HEK293T (cell line): Measurements from ENCODE around the gene CHMP1A.

Experiments
- CTCF ChIA-PET: fragments of 350-600 bp; formaldehyde crosslinking; extraction: SDS; loops from one replicate; lab custom pipeline; 2021; ENCODE audit warnings: antibody characterized with exemption, inconsistent platforms; lab: Yijun Ruan, JAX
- POLR2A ChIA-PET: fragments of 350-600 bp; formaldehyde crosslinking; extraction: SDS; loops from one replicate; lab custom pipeline; 2020; ENCODE audit warnings: antibody characterized with exemption, inconsistent platforms; lab: Yijun Ruan, JAX
- DNase-seq: peaks from one replicate; pipeline ENCODE4 v3.0.0; 2012; ENCODE audit warnings: mixed read lengths; ENCODE audit errors: extremely low spot score
- ARNT ChIP-seq: fragments of 450-650 bp; IDR thresholded peaks from 2 replicates; pipeline ENCODE4 v1.6.1; 2017; ENCODE audit warnings: mild to moderate bottlenecking
- BHLHE40 ChIP-seq: fragments of 450-650 bp; IDR thresholded peaks from 2 replicates; pipeline ENCODE4 v1.6.1; 2016; ENCODE audit warnings: mild to moderate bottlenecking, moderate library complexity, borderline replicate concordance
- CTBP1 ChIP-seq: fragments of 450-650 bp; IDR thresholded peaks from 2 replicates; pipeline ENCODE4 v1.6.1; 2016; ENCODE audit warnings: borderline replicate concordance
- ELF4 ChIP-seq: fragments of 450-650 bp; IDR thresholded peaks from 2 replicates; pipeline ENCODE4 v1.6.1; 2017; ENCODE audit warnings: antibody characterized with exemption
- FOXA1 ChIP-seq: fragments of 450-650 bp; IDR thresholded peaks from 2 replicates; pipeline ENCODE4 v1.6.1; 2016; ENCODE audit warnings: mild to moderate bottlenecking
- FOXK2 ChIP-seq: fragments of 450-650 bp; IDR thresholded peaks from 2 replicates; pipeline ENCODE4 v1.6.1; 2016; ENCODE audit warnings: mild to moderate bottlenecking
- FOXM1 ChIP-seq: fragments of 450-650 bp; IDR thresholded peaks from 2 replicates; pipeline ENCODE4 v1.6.1; 2017; ENCODE audit warnings: mild to moderate bottlenecking, borderline replicate concordance
- HDGF ChIP-seq: fragments of 450-650 bp; IDR thresholded peaks from 2 replicates; pipeline ENCODE4 v1.6.1; 2017; ENCODE audit warnings: antibody characterized with exemption, borderline replicate concordance
- L3MBTL2 ChIP-seq: fragments of 450-650 bp; conservative IDR thresholded peaks from 2 replicates; pipeline ENCODE4 v1.6.1; 2016; ENCODE audit warnings: mild to moderate bottlenecking
- LEF1 ChIP-seq: fragments of 450-650 bp; IDR thresholded peaks from 2 replicates; pipeline ENCODE4 v1.6.1; 2017; ENCODE audit warnings: mild to moderate bottlenecking, borderline replicate concordance
- NFRKB ChIP-seq: fragments of 450-650 bp; IDR thresholded peaks from 2 replicates; pipeline ENCODE4 v1.6.1; 2016; ENCODE audit warnings: mild to moderate bottlenecking, moderate library complexity
- PKNOX1 ChIP-seq: fragments of 450-650 bp; IDR thresholded peaks from 2 replicates; pipeline ENCODE4 v1.6.1; 2016
- SP1 ChIP-seq: fragments of 450-650 bp; IDR thresholded peaks from 2 replicates; pipeline ENCODE4 v1.6.1; 2017
- SUZ12 ChIP-seq: fragments of 450-650 bp; IDR thresholded peaks from 2 replicates; pipeline ENCODE4 v1.6.1; 2016; ENCODE audit warnings: mild to moderate bottlenecking
- TARDBP ChIP-seq: fragments of 450-650 bp; IDR thresholded peaks from 2 replicates; pipeline ENCODE4 v1.6.1; 2016
- ZNF384 ChIP-seq: fragments of 450-650 bp; IDR thresholded peaks from 2 replicates; pipeline ENCODE4 v1.6.1; 2016

The CHMP1A gene

DNA sequence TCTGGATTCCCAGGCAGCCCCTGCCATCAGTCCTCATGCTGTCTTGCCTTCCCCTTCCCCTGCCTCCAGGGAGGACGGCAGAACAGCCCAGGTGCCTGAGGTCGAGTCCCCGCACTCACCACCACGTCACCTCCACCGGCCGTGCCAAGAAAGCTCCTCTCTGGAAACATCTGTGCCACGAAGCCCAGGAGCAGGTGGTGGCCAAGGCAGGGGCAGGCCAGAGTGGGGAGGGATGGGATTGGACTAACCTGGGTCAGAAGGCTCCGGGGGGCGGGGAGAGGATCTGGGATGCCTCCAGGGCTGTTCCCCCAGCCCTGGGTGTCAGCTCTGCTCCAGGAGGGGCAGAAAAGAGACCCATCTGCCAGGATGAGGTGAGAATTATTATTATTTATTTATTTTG, 51.5 kb downstream of the CHMP1A start:
- DNase-seq, result no peak
- ChIA-PET POLR2A (interaction anchor here (1.4 kb wide), 1 partner anchor 388 kb away, joined by 3 read pairs; the partner anchor contains the start of gene ZNF778), CTCF (no interaction called here)
- no peak for TF ChIP-seq ARNT

DNA sequence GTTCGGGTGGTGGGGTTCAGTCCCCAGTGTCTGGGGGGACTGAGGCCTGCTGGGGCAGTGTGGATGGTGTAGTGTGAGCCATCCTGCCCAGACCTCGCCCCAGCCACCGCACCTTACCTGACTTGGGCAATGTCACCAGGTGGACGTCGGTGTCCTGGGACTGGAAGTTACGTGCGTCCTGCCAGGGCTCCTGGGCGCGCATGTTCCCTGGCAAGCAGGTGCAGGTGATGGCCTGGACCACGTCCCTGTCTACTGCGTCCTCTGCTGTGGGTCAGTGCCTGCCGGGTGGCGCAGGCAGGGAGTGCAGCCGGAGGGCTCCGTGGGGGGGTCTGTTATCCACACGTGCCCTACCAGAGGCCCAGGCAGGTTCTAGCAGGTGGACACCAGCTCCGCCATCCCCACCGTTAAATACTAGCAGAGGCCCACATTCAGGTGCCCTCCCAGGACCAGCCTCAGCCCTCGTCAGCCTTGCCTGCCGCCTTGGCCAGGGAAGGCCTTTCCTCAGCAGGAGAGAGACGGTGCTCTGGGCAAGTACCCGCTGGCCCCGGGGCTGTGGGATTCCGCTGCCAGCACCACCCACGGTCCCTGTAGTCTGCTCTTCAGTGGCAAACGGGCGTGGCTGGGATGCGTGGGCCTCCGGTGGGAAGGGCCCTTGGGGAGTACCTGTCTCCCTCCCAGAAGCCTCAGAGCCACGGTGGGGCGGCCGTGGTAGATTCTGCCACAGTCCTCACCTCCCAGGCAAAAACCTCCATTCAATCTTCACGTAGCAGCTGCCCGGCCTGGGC, 52.1 kb downstream of the CHMP1A start:
- ChIA-PET CTCF (no interaction called here), POLR2A (no interaction called here)
- DNase-seq, result no peak
- TF ChIP-seq FOXA1 (no peak), TARDBP (no peak), HDGF (no peak), NFRKB (no peak), LEF1 (no peak), ELF4 (no peak), BHLHE40 (no peak), SUZ12 (no peak), FOXM1 (no peak), L3MBTL2 (no peak), ZNF384 (no peak), ARNT (no peak), FOXK2 (no peak), PKNOX1 (no peak), CTBP1 (no peak), SP1 (no peak)

- ChIA-PET POLR2A (no interaction called here), CTCF (no interaction called here)
These were observed 52.7 kb downstream of the CHMP1A start for GRCh38 chr16:89604764-89605163.

GRCh38 chr16:89602952-89603590, 54.4 kb downstream of the CHMP1A start:
- ChIA-PET CTCF (interaction anchor here (0.7 to 1.6 kb wide), 3 partner anchors 9 to 32 kb away, joined by 3 to 8 read pairs (median 3); no protein-coding TSS in a partner anchor), POLR2A (no interaction called here)
- no peak for DNase-seq
- TF ChIP-seq L3MBTL2, result no peak
- no peak for TF ChIP-seq SUZ12
- TF ChIP-seq PKNOX1, result no peak
- no peak for TF ChIP-seq NFRKB
- TF ChIP-seq FOXK2, result no peak
- TF ChIP-seq SP1, result no peak
- no peak for TF ChIP-seq FOXA1
- no peak for TF ChIP-seq BHLHE40
- TF ChIP-seq LEF1, result no peak
- no peak for TF ChIP-seq HDGF
- no peak for TF ChIP-seq ZNF384
- TF ChIP-seq FOXM1, result no peak
- TF ChIP-seq ARNT, result no peak
- no peak for TF ChIP-seq ELF4
- no peak for TF ChIP-seq CTBP1
- TF ChIP-seq TARDBP, result no peak

More at GRCh38 chr16:89604764-89605163, 52.7 kb downstream of the CHMP1A start:
- no peak for DNase-seq
- TF ChIP-seq SP1, result no peak
- no peak for TF ChIP-seq TARDBP
- no peak for TF ChIP-seq ARNT
- no peak for TF ChIP-seq FOXM1
- no peak for TF ChIP-seq L3MBTL2
- no peak for TF ChIP-seq PKNOX1
- no peak for TF ChIP-seq HDGF
- TF ChIP-seq FOXA1, result no peak
- no peak for TF ChIP-seq ELF4
- no peak for TF ChIP-seq NFRKB
- no peak for TF ChIP-seq CTBP1
- no peak for TF ChIP-seq LEF1
- no peak for TF ChIP-seq SUZ12
- TF ChIP-seq FOXK2, result no peak

GRCh38 chr16:89602273-89602951, 55.1 kb downstream of the CHMP1A start:
- TF ChIP-seq ZNF384, result no peak
- TF ChIP-seq NFRKB, result no peak
- no peak for TF ChIP-seq BHLHE40
- TF ChIP-seq SP1, result no peak
- TF ChIP-seq L3MBTL2, result no peak
- TF ChIP-seq PKNOX1, result no peak
- ChIA-PET CTCF (interaction anchor here (0.7 to 1.6 kb wide), 3 partner anchors 8 to 33 kb away, joined by 3 to 8 read pairs (median 3); no protein-coding TSS in a partner anchor), POLR2A (interaction anchor here (0.6 kb wide), 2 partner anchors 37 to 38 kb away, joined by 3 read pairs; no protein-coding TSS in a partner anchor)
- peak; percentile 37 for DNase-seq
